ENCODE results near the gene NPDC1.
A peak's percentile ranks its signal among the peaks of the same experiment; 100 is the strongest.

Gene NPDC1

GRCh38 chr9:137055385-137056364 is 9.7 kb upstream of the NPDC1 start:
- DNase-seq, result peak; percentile 94

- no peak for DNase-seq
These were observed 9.0 kb upstream of the NPDC1 start for GRCh38 chr9:137054932-137055384.

GRCh38 chr9:137053944-137054931 is 8.3 kb upstream of the NPDC1 start, which contains the start of gene ENTPD2:
ENTPD2 (minus strand) TSS chr9:137054061; CDS start chr9:137053997, 64 bp downstream.
- DNase-seq, result no peak

GRCh38 chr9:137052998-137053943 is 7.3 kb upstream of the NPDC1 start:
- no peak for DNase-seq

GRCh38 chr9:137052293-137052692 is 6.3 kb upstream of the NPDC1 start:
- no peak for DNase-seq

- no peak for DNase-seq
These were observed 5.3 kb upstream of the NPDC1 start for GRCh38 chr9:137051145-137051724.

GRCh38 chr9:137050570-137050969 is 4.6 kb upstream of the NPDC1 start:
- no peak for DNase-seq

- DNase-seq, result no peak
These were observed 3.8 kb upstream of the NPDC1 start for GRCh38 chr9:137049544-137050449.

- DNase-seq, result no peak
These were observed 2.9 kb upstream of the NPDC1 start for GRCh38 chr9:137048655-137049543.

GRCh38 chr9:137045294-137046087 is 486 bp downstream of the NPDC1 start:
- no peak for DNase-seq

GRCh38 chr9:137044502-137045177 is 1.3 kb downstream of the NPDC1 start:
- no peak for DNase-seq

- no peak for DNase-seq
These were observed 1.9 kb downstream of the NPDC1 start for GRCh38 chr9:137044037-137044436.

GRCh38 chr9:137042751-137043727 is 2.9 kb downstream of the NPDC1 start:
- DNase-seq, result no peak

GRCh38 chr9:137041124-137041523 is 4.9 kb downstream of the NPDC1 start:
- DNase-seq, result no peak

- no peak for DNase-seq
These were observed 5.4 kb downstream of the NPDC1 start for GRCh38 chr9:137040568-137040967.

- no peak for DNase-seq
These were observed 6.2 kb downstream of the NPDC1 start for GRCh38 chr9:137039611-137040366.

Measured in right hindlimb (tissue), 1 donor.